Measurements from ENCODE around the gene MOB3B.

The MOB3B gene

DNA sequence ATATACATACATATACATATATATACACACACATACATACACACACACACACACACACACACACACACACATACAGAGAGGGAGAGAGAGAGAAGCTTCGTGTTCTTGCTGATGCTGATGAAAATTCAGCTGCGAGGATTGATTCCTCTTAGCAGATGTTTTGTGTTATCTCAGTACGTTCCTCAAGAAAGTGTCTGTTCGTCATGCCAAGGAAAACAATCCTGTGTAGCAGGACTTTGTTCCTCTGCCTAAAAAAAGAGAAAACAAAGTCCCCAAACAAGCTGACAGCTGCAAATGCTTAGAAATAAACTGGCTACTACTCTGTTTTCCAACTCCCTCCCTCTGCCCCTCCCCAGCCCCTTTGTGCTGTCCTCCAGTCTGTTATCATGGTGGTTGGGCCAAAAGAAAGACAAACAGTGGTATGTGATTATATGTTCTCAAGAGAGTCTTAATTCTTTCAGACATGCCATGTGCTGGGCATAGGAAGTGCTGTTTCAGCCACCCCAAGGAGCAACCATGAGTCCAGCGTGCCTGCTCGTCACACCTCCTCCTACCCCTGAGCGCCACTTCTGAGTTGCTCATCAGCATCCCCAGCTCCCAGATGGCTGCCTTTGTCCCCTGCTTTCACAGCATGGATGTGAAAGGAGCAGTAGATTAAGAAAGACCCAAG lies 161.2 kb downstream of the MOB3B start:
- DNase-seq, result peak in 15 of 51 donors; percentile 6 to 86 (median 26)

- DNase-seq, result peak in 1 of 51 donors; percentile 65
Observed at GRCh38 chr9:27367921-27368315, 161.7 kb downstream of the MOB3B start.

- DNase-seq, result peak in 1 of 51 donors; percentile 22
Observed at GRCh38 chr9:27367175-27367798, 162.3 kb downstream of the MOB3B start.

- no peak for DNase-seq
Observed at GRCh38 chr9:27365707-27366376, 163.8 kb downstream of the MOB3B start.

DNA sequence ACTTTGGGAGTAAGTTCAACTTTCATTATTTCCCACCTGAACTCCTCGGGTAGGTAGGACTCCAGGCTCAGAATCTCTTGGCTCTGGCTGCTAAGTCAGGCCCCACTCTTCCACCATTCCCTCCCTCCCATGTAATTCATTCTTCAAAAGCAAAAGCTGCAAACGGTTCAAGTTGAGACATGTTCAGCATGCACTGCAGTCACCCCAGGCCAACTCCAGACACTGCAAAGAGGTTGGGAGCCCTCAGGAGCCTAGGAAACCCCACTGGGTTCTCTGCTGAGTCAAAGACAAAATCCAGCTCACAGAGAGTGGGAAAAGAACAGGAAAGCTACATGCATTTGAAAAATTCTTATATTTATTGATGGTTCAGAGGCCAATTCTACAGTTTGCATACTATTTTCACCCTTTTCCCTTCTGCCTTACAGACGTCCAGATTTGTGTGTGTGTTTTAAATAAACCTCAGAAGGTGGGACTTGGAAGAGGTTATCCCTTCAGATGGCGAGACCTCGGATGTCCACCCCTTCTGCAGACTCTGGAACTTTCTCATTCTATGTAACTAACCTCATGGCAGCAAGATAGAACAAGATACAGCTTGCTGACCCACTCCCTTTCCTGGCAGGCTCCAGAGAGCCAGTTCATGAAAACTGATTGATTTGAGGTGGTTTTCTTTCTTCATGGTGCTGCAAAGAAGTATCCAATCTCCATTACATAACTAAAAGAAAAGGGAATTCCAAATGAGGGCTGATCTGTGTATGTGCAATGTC lies 167.0 kb downstream of the MOB3B start:
- DNase-seq, result peak in 1 of 51 donors; percentile 7

- no peak for DNase-seq
Observed at GRCh38 chr9:27361492-27361891, 168.1 kb downstream of the MOB3B start.

- DNase-seq, result no peak
Observed at GRCh38 chr9:27359763-27360162, 169.9 kb downstream of the MOB3B start.

- no peak for DNase-seq
Observed at GRCh38 chr9:27358007-27358406, 171.6 kb downstream of the MOB3B start.

DNA sequence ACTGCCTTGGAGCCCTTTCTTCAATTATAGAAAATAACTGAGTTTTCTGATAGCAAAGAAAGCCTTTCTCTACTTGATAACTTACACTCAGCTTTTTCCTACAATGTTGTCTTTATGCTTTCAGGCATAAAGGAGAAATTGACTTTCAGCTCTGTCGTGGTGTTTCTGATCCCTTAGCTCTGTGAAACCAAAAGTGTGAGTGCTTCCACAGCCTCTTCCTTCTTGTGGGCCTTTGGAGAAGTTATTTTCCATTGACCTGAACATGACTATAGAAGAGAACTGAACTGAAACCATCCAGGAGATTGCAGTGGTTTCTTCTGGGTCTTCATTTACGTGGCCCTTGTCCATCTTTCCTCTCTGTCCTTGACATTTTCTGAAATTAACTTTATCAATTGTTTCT lies 173.2 kb downstream of the MOB3B start:
- DNase-seq, result no peak

DNA sequence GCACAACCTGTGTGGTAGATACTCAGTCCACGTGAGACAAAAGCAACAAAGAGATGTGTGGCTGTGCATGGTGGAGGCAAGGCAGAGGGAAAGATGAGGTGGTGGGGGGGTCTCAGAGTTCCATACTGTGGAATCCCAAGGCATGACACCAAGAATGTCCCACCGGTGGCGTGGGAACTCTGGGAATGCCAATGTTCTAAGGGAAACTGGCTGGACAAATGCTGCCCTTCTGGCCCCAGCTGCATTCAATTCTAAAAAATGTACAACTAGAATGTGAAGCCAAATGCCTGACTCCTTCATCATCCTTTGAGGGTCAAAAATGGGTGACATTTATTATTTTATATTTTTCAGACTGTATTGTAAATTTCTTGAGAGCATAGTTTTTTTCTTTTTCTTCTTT lies 174.4 kb downstream of the MOB3B start:
- no peak for DNase-seq

DNA sequence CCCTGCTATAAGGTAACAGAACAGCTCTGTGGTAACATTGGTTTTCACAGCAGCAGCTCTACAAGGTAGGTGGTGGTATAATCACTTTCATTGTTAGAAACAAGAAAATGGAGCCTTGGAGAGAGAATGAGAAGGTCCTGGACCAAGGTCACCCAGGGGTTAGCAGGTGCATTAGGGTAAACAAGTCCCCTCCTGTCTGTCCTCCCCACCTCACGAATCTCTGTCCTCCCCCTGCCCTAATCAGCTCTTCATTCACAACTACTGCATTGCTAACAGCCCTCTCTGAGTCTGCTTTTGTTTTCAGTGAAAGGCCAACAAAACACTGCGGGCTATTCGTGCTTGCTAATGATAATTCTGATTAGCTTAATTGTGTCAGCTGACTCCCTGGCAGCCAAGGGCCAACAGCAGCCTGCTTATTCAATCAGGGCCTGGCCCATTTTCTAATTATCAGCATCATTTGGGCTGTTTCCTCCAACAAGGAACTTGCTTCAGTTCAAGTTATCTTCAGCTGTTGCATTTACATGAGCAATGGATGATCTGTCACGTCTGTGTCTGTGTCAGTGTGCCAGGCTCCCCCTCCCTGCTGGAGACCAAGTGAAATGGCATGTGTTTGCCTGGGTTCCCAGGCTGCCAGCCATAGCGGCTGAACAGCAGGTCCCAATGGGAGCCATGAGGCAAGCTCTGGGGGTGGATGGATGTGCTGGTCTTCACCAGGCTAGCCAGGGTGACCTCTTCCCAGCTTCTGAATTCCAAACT lies 176.0 kb downstream of the MOB3B start:
- peak in 41 of 51 donors; percentile 24 to 97 (median 76) for DNase-seq

GRCh38 chr9:27353166-27353473 lies 176.5 kb downstream of the MOB3B start:
- peak in 1 of 51 donors; percentile 73 for DNase-seq

DNA sequence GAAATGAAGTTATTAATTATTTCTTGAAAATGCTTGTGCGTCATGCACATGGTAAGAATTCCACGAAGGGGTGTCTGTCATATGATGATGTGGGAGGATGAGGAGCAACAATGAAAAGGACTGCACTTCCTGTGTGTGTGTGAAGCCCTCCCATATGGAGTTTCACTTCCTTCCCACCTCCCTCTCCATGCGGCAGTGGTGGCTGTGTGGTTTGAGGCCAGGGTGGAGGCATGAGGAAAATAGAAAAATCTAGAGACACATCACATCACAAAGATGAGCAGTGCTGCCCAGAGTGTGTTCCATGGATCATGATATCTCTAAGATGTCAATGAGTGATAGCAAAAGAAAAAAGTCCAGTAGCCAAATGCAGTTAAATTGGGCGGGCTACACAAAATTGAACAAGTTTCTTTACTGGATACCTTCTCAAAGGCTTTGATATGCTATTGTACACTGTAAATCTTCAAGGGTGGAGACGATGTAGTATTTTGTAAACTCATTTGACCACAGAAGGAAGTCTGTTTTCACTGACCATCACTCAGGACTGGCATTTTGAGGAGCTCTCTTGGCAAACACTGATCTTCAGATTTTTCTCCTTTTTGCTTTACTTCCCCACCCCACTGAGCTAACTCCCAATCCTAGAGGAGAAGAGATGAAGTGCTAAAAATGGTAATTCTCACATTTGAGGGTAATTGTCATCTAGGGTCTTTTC lies 177.0 kb downstream of the MOB3B start:
- DNase-seq, result peak in 7 of 51 donors; percentile 9 to 70 (median 17)

- peak in 43 of 51 donors; percentile 6 to 93 (median 75) for DNase-seq
Observed at GRCh38 chr9:27351438-27351837, 178.2 kb downstream of the MOB3B start.

GRCh38 chr9:27350382-27350976 lies 179.1 kb downstream of the MOB3B start:
- peak in 2 of 51 donors; percentile 17 to 26 for DNase-seq

DNA sequence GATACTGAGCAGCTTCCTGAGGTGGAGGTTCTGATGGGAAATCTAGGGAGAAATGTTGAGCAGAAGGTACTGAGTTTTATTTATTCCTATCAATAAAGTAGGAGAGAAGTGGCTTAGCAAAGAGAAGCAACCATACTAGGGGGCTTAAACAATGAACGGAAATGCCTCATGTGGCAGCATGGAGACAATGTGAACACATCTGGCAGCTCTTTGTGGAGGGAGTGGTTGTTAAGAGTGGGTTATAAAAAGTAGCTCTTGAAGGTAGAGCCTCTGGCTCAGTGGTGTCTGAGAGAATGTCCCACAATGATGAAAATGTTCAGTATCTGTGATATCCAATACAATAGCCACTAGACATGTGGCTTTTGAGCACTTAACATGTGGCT lies 179.9 kb downstream of the MOB3B start:
- DNase-seq, result no peak

DNA sequence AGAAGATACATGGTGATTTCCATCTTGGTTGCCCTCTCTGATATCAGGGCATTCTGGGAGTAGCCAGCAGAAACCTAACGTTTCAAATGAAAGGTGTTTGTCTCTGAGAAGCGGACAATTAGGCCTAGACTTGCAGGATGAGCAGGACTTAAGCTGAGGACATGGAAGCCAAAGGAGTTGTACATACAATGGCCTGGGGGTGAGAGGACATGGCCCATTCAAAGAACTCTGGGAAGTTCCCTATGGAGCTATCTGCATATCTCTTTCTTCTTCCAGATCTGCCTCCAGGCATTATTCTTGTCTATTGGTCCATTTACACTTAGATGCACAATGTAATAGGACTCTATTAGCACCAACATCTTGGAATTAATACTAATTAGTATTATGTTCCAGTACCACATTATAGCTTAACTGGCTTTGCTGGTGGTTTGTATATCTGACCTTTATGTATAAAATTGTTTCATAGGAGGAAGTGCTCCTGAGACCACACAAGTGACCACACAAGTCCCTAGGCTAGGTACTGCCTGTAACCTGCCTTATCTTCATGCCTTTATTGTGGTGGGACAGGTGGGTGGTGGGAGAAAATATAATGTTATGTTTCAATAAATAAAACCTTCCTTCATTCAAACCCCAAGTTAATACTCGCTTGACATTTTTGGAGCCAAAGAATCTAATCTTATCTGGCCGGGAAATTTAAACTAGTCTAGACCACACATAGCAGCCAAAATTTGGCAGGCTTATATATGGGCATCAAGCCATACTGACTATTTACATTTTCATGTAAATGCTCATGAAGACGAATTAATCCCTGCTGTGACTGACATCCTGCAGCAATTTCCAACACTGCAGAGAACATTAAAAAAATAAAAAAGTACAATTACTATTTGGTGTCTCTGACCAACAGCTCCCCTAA lies 180.6 kb downstream of the MOB3B start:
- DNase-seq, result no peak

DNA sequence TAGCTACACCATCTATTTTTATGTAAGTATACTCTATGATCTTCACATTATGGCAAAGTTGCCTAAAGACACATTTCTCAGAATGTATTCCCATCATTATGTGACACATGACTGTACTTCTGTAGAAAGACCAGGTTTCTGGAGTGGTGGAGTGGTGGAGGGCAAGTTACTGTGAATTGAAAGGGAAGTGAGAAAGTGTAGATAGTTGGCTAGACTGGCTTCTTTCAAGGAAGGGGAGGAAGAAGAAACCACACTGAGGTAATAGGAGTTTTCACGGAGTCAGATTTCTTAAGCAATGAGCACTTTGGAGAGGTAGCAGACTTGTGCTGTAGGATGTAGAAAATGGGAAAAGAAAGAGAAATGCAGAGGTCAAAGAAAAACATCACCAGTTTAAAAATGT lies 181.7 kb downstream of the MOB3B start:
- DNase-seq, result no peak

GRCh38 chr9:27344776-27345175 lies 184.8 kb downstream of the MOB3B start:
- DNase-seq, result peak in 22 of 51 donors; percentile 10 to 88 (median 58)
